Measurements from ENCODE around the gene PHF21B. TPM values are rescaled to one million over a fixed set of nuclear protein-coding genes. Genes with fewer than 3 reads are reported as not detected.

PHF21B gene
- total and polyA plus RNA-seq, 2 of the 8 experiments (the other 6 are each of a cell fraction or from before 2014, with no cell fraction given), result 19.3 to 68.1 TPM

GRCh38 chr22:45009606-45010531 is at the start of gene PHF21B (continued):
- TF ChIP-seq CTCF (IDR thresholded peaks at IDR 0.05; ENCODE audit: control extremely low read depth in 1 of 3, insufficient read depth in 1 of 3, low read depth in 1 of 3, low read length in 3 of 3) (no peak), RXRA (IDR thresholded peaks at IDR 0.05; ENCODE audit: insufficient read depth, low read depth, low read length) (no peak), CREB1 (IDR thresholded peaks at IDR 0.05) (0 out of 2 replicates have a peak, but pooled peaks have one; percentile 4)

Measured in H1 (cell line).